Astrocyte (in vitro differentiated cells and primary cell): ENCODE measurements around the gene OXLD1. TPM values are rescaled to one million over a fixed set of nuclear protein-coding genes. Genes with fewer than 3 reads are reported as not detected.
A peak's percentile ranks its signal among the peaks of the same experiment; 100 is the strongest.

Experiments
- DNase-seq: peaks from one replicate; pipeline ENCODE4 v3.0.0-alpha.2; 2010; ENCODE audit warnings: low read depth
- FAIRE-seq: peaks from 2 replicates; lab custom pipeline; 2011; peaks lifted over from hg19 to GRCh38; lab: Jason Lieb, UNC
- H2AFZ ChIP-seq: 2 replicates; pipeline ENCODE4 v1.6.0; 2012; ENCODE audit warnings: low read depth, low read length, inconsistent platforms
- H3K27ac ChIP-seq: 2 replicates; pipeline ENCODE4 v1.5.1; 2011; ENCODE audit warnings: low read depth, low read length, inconsistent platforms
- H3K27me3 ChIP-seq: 2 replicates; pipeline ENCODE4 v1.6.0; 2011; ENCODE audit warnings: low read length, inconsistent platforms; ENCODE audit not compliant: insufficient read depth
- H3K36me3 ChIP-seq: 2 replicates; pipeline ENCODE4 v1.5.1; 2011; ENCODE audit warnings: low read length, inconsistent platforms; ENCODE audit not compliant: insufficient read depth
- H3K4me1 ChIP-seq: 2 replicates; pipeline ENCODE4 v1.5.1; 2011; ENCODE audit warnings: low read length, inconsistent platforms; ENCODE audit not compliant: insufficient read depth
- H3K4me2 ChIP-seq: 2 replicates; pipeline ENCODE4 v1.6.0; 2012; ENCODE audit warnings: low read length, inconsistent platforms
- H3K4me3 ChIP-seq: 2 replicates; pipeline ENCODE4 v1.5.1; 2011; ENCODE audit warnings: low read depth, mild to moderate bottlenecking, low read length, inconsistent platforms; ENCODE audit not compliant: insufficient read depth
- H3K79me2 ChIP-seq: 2 replicates; pipeline ENCODE4 v1.6.0; 2012; ENCODE audit warnings: mild to moderate bottlenecking, low read length, inconsistent platforms; ENCODE audit not compliant: insufficient read depth
- H3K9ac ChIP-seq: 2 replicates; pipeline ENCODE4 v1.6.0; 2012; ENCODE audit warnings: mild to moderate bottlenecking, low read length, inconsistent platforms
- H3K9me3 ChIP-seq: 2 replicates; pipeline ENCODE4 v1.5.1; 2012; ENCODE audit warnings: low read depth, mild to moderate bottlenecking, low read length, inconsistent platforms; ENCODE audit not compliant: insufficient read depth
- H4K20me1 ChIP-seq: 2 replicates; pipeline ENCODE4 v1.6.0; 2012; ENCODE audit warnings: low read length, inconsistent platforms; ENCODE audit not compliant: insufficient read depth
- H3K27ac Mint-ChIP-seq: one replicate; pipeline ENCODE4 v1.8.0; 2021; ENCODE audit warnings: mild to moderate bottlenecking, mixed read lengths; ENCODE audit not compliant: unreplicated experiment
- H3K27me3 Mint-ChIP-seq: one replicate; pipeline ENCODE4 v1.8.0; 2021; ENCODE audit warnings: low read depth, mixed read lengths; ENCODE audit not compliant: unreplicated experiment
- H3K36me3 Mint-ChIP-seq: one replicate; pipeline ENCODE4 v1.8.0; 2021; ENCODE audit warnings: low read depth, mixed read lengths; ENCODE audit not compliant: unreplicated experiment
- H3K4me1 Mint-ChIP-seq: one replicate; pipeline ENCODE4 v1.8.0; 2021; ENCODE audit warnings: low read depth, mixed read lengths; ENCODE audit not compliant: unreplicated experiment
- H3K4me3 Mint-ChIP-seq: one replicate; pipeline ENCODE4 v1.8.0; 2021; ENCODE audit warnings: mild to moderate bottlenecking, moderate library complexity, mixed read lengths; ENCODE audit not compliant: unreplicated experiment
- H3K9me3 Mint-ChIP-seq: one replicate; pipeline ENCODE4 v1.8.0; 2021; ENCODE audit warnings: mild to moderate bottlenecking, mixed read lengths; ENCODE audit not compliant: unreplicated experiment
- CTCF ChIP-seq: IDR thresholded peaks from 2 replicates; pipeline ENCODE4 v1.5.1; 2011; ENCODE audit warnings: low read depth, mild to moderate bottlenecking, inconsistent platforms, low read length, moderate library complexity; ENCODE audit not compliant: insufficient read depth
- EZH2 ChIP-seq: IDR thresholded peaks from 2 replicates; pipeline ENCODE4 v1.6.1; 2012; ENCODE audit warnings: mild to moderate bottlenecking, low read length, inconsistent platforms; ENCODE audit not compliant: insufficient read depth
- total RNA-seq: library from RNA; stranded (reverse); gene quantifications from 2 replicates; pipeline ENCODE4 v1.2.1, GENCODE V29; 2021

The OXLD1 gene
- total RNA-seq, 1 donor from 2014 or later, result 22.0 TPM

- peaks cover 10% of the 10 kb centered on the region for H3K4me1 Mint-ChIP-seq
- H3K27ac Mint-ChIP-seq, result peak overlapping the region; percentile 96
- H3K36me3 Mint-ChIP-seq, result peaks cover 3% of the 10 kb centered on the region
- H3K4me3 ChIP-seq, result peak overlapping the region; percentile 86
- H3K27ac ChIP-seq, result peak overlapping the region; percentile 89
- TF ChIP-seq EZH2 (no peak), CTCF (no peak)
- H2AFZ ChIP-seq, result no peak overlapping the region
- peaks cover 55% of the 10 kb centered on the region for H4K20me1 ChIP-seq
- H3K27me3 Mint-ChIP-seq, result no peaks in the 10 kb centered on the region
- no peaks in the 10 kb centered on the region for H3K27me3 ChIP-seq
- FAIRE-seq (no peak), DNase-seq (no peak)
- H3K9ac ChIP-seq, result peak overlapping the region; percentile 97
- H3K36me3 ChIP-seq, result peaks cover 7% of the 10 kb centered on the region
- H3K4me1 ChIP-seq, result peaks cover 11% of the 10 kb centered on the region
- H3K4me2 ChIP-seq, result peak overlapping the region; percentile 96
- peak overlapping the region; percentile 98 for H3K4me3 Mint-ChIP-seq
- peaks cover 63% of the 10 kb centered on the region for H3K79me2 ChIP-seq
- no peaks in the 10 kb centered on the region for H3K9me3 ChIP-seq
- H3K9me3 Mint-ChIP-seq, result no peaks in the 10 kb centered on the region
Measured at GRCh38 chr17:81635431-81635830, 31.0 kb downstream of the OXLD1 start.

GRCh38 chr17:81631482-81631881, 34.9 kb downstream of the OXLD1 start:
- Histone ChIP-seq H3K36me3 (peaks cover 19% of the 10 kb centered on the region), H3K27ac (no peak overlapping the region), H4K20me1 (peaks cover 66% of the 10 kb centered on the region), H3K9me3 (no peaks in the 10 kb centered on the region), H2AFZ (no peak overlapping the region), H3K4me3 (no peak overlapping the region), H3K79me2 (peaks cover 72% of the 10 kb centered on the region), H3K9ac (no peak overlapping the region), H3K4me2 (no peak overlapping the region), H3K27me3 (no peaks in the 10 kb centered on the region), H3K4me1 (peaks cover 11% of the 10 kb centered on the region)
- Mint-ChIP-seq H3K27me3 (no peaks in the 10 kb centered on the region), H3K4me1 (peaks cover 10% of the 10 kb centered on the region), H3K36me3 (peaks cover 8% of the 10 kb centered on the region), H3K9me3 (no peaks in the 10 kb centered on the region), H3K27ac (no peak overlapping the region), H3K4me3 (no peak overlapping the region)
- DNase-seq (no peak), FAIRE-seq (no peak)
- TF ChIP-seq EZH2, result no peak
- TF ChIP-seq CTCF, result no peak

- peaks cover 7% of the 10 kb centered on the region for H3K4me1 Mint-ChIP-seq
- H3K36me3 Mint-ChIP-seq, result peaks cover 16% of the 10 kb centered on the region
- Histone ChIP-seq H3K4me3 (no peak overlapping the region), H2AFZ (no peak overlapping the region), H3K9me3 (no peaks in the 10 kb centered on the region), H3K36me3 (peaks cover 28% of the 10 kb centered on the region), H3K27me3 (no peaks in the 10 kb centered on the region), H4K20me1 (peaks cover 61% of the 10 kb centered on the region), H3K79me2 (peaks cover 66% of the 10 kb centered on the region), H3K4me2 (no peak overlapping the region), H3K9ac (no peak overlapping the region), H3K4me1 (peaks cover 2% of the 10 kb centered on the region), H3K27ac (no peak overlapping the region)
- FAIRE-seq (no peak), DNase-seq (no peak)
- no peaks in the 10 kb centered on the region for H3K27me3 Mint-ChIP-seq
- TF ChIP-seq CTCF (no peak), EZH2 (no peak)
- no peak overlapping the region for H3K27ac Mint-ChIP-seq
- no peak overlapping the region for H3K4me3 Mint-ChIP-seq
- no peaks in the 10 kb centered on the region for H3K9me3 Mint-ChIP-seq
Measured at GRCh38 chr17:81630274-81630673, 36.1 kb downstream of the OXLD1 start.
